IMR-90 (cell line): Measurements from ENCODE around the gene NNT. TPM values are rescaled to one million over a fixed set of nuclear protein-coding genes. Genes with fewer than 3 reads are reported as not detected.

ENCODE experiments used
- ATAC-seq: fragments of 200-7000 bp; cut with Tn5 transposase; 2 replicates; pipeline ENCODE4 v1.9.1; 2020; ENCODE audit warnings: low read depth, mild to moderate bottlenecking, moderate library complexity
- BruUV-seq: library from RNA; stranded (reverse); fragments of 400-500 nt; replicated peaks from 2 replicates; lab custom pipeline; 2021; lab: Mats Ljungman, UMichigan
- CTCF ChIA-PET: fragments of 300-600 bp; formaldehyde crosslinking; extraction: SDS; loops from one replicate; lab custom pipeline; 2021; ENCODE audit warnings: antibody characterized with exemption; lab: Yijun Ruan, JAX
- POLR2A ChIA-PET: fragments of 300-600 bp; sonication (Branson Sonifier 250); formaldehyde crosslinking; loops from one replicate; lab custom pipeline; 2022; ENCODE audit warnings: antibody characterized with exemption; ENCODE audit not compliant: unreplicated experiment; lab: Charles Lee
- DNase-seq: peaks from one replicate; pipeline ENCODE4 v3.0.0; 2013
- H2AFZ ChIP-seq: replicated peaks from 2 replicates; pipeline ENCODE3; 2013; ENCODE audit warnings: low read length, mild to moderate bottlenecking; ENCODE audit not compliant: poor library complexity
- H2AK5ac ChIP-seq: 2 replicates; pipeline ENCODE4 v1.6.1; 2013; ENCODE audit warnings: low read depth, low read length, inconsistent platforms
- H2AK9ac ChIP-seq: replicated peaks from 2 replicates; pipeline ENCODE3; 2013; ENCODE audit warnings: mild to moderate bottlenecking, low read depth, low read length, moderate library complexity; ENCODE audit not compliant: poor library complexity
- H2BK120ac ChIP-seq: 2 replicates; pipeline ENCODE4 v1.6.1; 2013; ENCODE audit warnings: low read depth, low read length, inconsistent platforms
- H2BK15ac ChIP-seq: 3 replicates; pipeline ENCODE4 v1.6.1; 2013; ENCODE audit warnings: low read depth, low read length, inconsistent platforms
- H2BK20ac ChIP-seq: 2 replicates; pipeline ENCODE4 v1.6.1; 2013; ENCODE audit warnings: low read depth, mild to moderate bottlenecking, inconsistent platforms, low read length, moderate library complexity
- H2BK5ac ChIP-seq: 2 replicates; pipeline ENCODE4 v1.6.1; 2013; ENCODE audit warnings: mild to moderate bottlenecking, low read depth, low read length, inconsistent platforms; ENCODE audit not compliant: poor library complexity, severe bottlenecking
- H3K14ac ChIP-seq: replicated peaks from 2 replicates; pipeline ENCODE4 v1.6.1; 2013; ENCODE audit warnings: low read depth, low read length, inconsistent platforms
- H3K18ac ChIP-seq: 2 replicates; pipeline ENCODE4 v1.6.1; 2013; ENCODE audit warnings: low read depth, low read length, control low read depth
- H3K23ac ChIP-seq: 2 replicates; pipeline ENCODE4 v1.6.1; 2013; ENCODE audit warnings: low read depth, low read length, inconsistent platforms
- H3K27ac ChIP-seq: 2 replicates; pipeline ENCODE4 v1.5.1; 2013; ENCODE audit warnings: mild to moderate bottlenecking, control low read depth, low read length; ENCODE audit not compliant: insufficient read depth
- H3K27me3 ChIP-seq: 2 replicates; pipeline ENCODE4 v1.6.1; 2013; ENCODE audit warnings: low read length; ENCODE audit not compliant: control insufficient read depth, insufficient read depth
- H3K36me3 ChIP-seq: 2 replicates; pipeline ENCODE4 v1.6.1; 2013; ENCODE audit warnings: low read length, mixed read lengths; ENCODE audit not compliant: control insufficient read depth, insufficient read depth
- H3K4ac ChIP-seq: 2 replicates; pipeline ENCODE4 v1.6.1; 2013; ENCODE audit warnings: low read depth, low read length, inconsistent platforms
- H3K4me1 ChIP-seq: 2 replicates; pipeline ENCODE4 v1.6.1; 2013; ENCODE audit warnings: low read length, mixed read lengths; ENCODE audit not compliant: control insufficient read depth, insufficient read depth
- H3K4me2 ChIP-seq: 2 replicates; pipeline ENCODE4 v1.6.1; 2013; ENCODE audit warnings: low read depth, mild to moderate bottlenecking, control low read depth, low read length, moderate library complexity
- H3K4me3 ChIP-seq: 2 replicates; pipeline ENCODE4 v1.5.1; 2013; ENCODE audit warnings: low read depth, mild to moderate bottlenecking, control low read depth, low read length, moderate library complexity; ENCODE audit not compliant: insufficient read depth
- H3K56ac ChIP-seq: 2 replicates; pipeline ENCODE4 v1.6.1; 2013; ENCODE audit warnings: low read length, inconsistent platforms; ENCODE audit not compliant: insufficient read depth; ENCODE audit errors: extremely low read depth
- H3K79me1 ChIP-seq, 2 experiments: 2 replicates each; pipeline ENCODE4 v1.6.1; 2013; ENCODE audit warnings: low read length in 2 of 2, inconsistent platforms in 1 of 2, low read depth in 1 of 2
- H3K9ac ChIP-seq: 2 replicates; pipeline ENCODE4 v1.6.1; 2013; ENCODE audit warnings: low read depth, low read length, control low read depth
- H3K9me1 ChIP-seq: 2 replicates; pipeline ENCODE4 v1.6.1; 2013; ENCODE audit warnings: low read length, inconsistent platforms; ENCODE audit not compliant: insufficient read depth
- H3K9me3 ChIP-seq: 2 replicates; pipeline ENCODE4 v1.6.1; 2013; ENCODE audit warnings: low read length; ENCODE audit not compliant: control insufficient read depth, insufficient read depth
- H4K20me1 ChIP-seq: 2 replicates; pipeline ENCODE4 v1.6.1; 2013; ENCODE audit warnings: low read length, inconsistent platforms; ENCODE audit not compliant: insufficient read depth
- H4K5ac ChIP-seq: 2 replicates; pipeline ENCODE4 v1.6.1; 2013; ENCODE audit warnings: mild to moderate bottlenecking, low read depth, low read length, control low read depth
- H4K8ac ChIP-seq, 2 experiments: 2 replicates each; pipeline ENCODE4 v1.6.1; 2013; ENCODE audit warnings: low read depth in 2 of 2, low read length in 2 of 2, control low read depth in 1 of 2, inconsistent platforms in 1 of 2
- H4K91ac ChIP-seq: 2 replicates; pipeline ENCODE4 v1.6.1; 2013; ENCODE audit warnings: low read depth, low read length, inconsistent platforms; ENCODE audit not compliant: insufficient read depth
- BHLHE40 ChIP-seq: fragments of 150-350 bp; IDR thresholded peaks from 2 replicates; pipeline ENCODE4 v1.6.1; 2016; ENCODE audit warnings: mild to moderate bottlenecking, low read depth, low read length
- CEBPB ChIP-seq: IDR thresholded peaks from 2 replicates; pipeline ENCODE4 v1.6.1; 2012; ENCODE audit warnings: low read depth, low read length, improper control_type of control experiment
- CHD1 ChIP-seq: IDR thresholded peaks from 2 replicates; pipeline ENCODE4 v1.6.1; 2012; ENCODE audit warnings: low read depth, low read length, improper control_type of control experiment
- ELK1 ChIP-seq: fragments of 150-350 bp; IDR thresholded peaks from 2 replicates; pipeline ENCODE4 v1.6.1; 2016; ENCODE audit warnings: low read depth, mild to moderate bottlenecking, low read length, moderate library complexity, borderline replicate concordance
- FOS ChIP-seq: fragments of 150-350 bp; IDR thresholded peaks from 2 replicates; pipeline ENCODE4 v1.6.1; 2016; ENCODE audit warnings: low read depth, low read length
- MAFK ChIP-seq: IDR thresholded peaks from 2 replicates; pipeline ENCODE4 v1.6.1; 2012; ENCODE audit warnings: low read depth, low read length, improper control_type of control experiment
- MAZ ChIP-seq: IDR thresholded peaks from 2 replicates; pipeline ENCODE4 v1.6.1; 2012; ENCODE audit warnings: low read depth, mild to moderate bottlenecking, low read length, improper control_type of control experiment, moderate library complexity, borderline replicate concordance
- RAD21 ChIP-seq: IDR thresholded peaks from 2 replicates; pipeline ENCODE4 v1.6.1; 2012; ENCODE audit warnings: low read length, improper control_type of control experiment
- SMC3 ChIP-seq: fragments of 150-350 bp; IDR thresholded peaks from 2 replicates; pipeline ENCODE4 v1.6.1; 2016; ENCODE audit warnings: low read depth, mild to moderate bottlenecking, antibody characterized with exemption, low read length, moderate library complexity
- WGBS, 2 experiments: methylation state at CpG; one replicate each; pipeline versions ENCODE4 v1.1.5 to v1.1.7; 2013; ENCODE audit warnings: missing lambda C conversion rate in 2 of 2; ENCODE audit not compliant: insufficient read length in 1 of 2; ENCODE audit errors: extremely low coverage in 2 of 2; 5-methylcytosine and 5-hydroxymethylcytosine counted together
- dilution Hi-C: fragments of 300-500 bp; cut with HindIII; formaldehyde crosslinking; loops from one replicate; pipeline ENCODE4 v1.14.3; 2018; ENCODE audit warnings: low sequenced_read_pairs; ENCODE audit not compliant: unreplicated experiment
- in situ Hi-C: fragments of 300-500 bp; cut with MboI; formaldehyde crosslinking; loops from 3 replicates; pipeline ENCODE4 v1.14.3; 2019; ENCODE audit warnings: low sequenced_read_pairs, inconsistent platforms, mixed read lengths
- intact Hi-C: fragments of 100-400 bp; cut with micrococcal nuclease; formaldehyde crosslinking; loops from 2 replicates; pipeline ENCODE4 v1.10.0; 2022
- polyA plus RNA-seq, 3 experiments: library from polyadenylated mRNA; depleted of rRNA; stranded (reverse); fragments of >200 nt; gene quantifications; 2 replicates each; pipeline ENCODE4 v1.2.3, GENCODE V29; 2012; ENCODE audit warnings: low replicate concordance in 1 of 3
- total RNA-seq: library from RNA; depleted of rRNA; stranded (reverse); fragments of >200 nt; gene quantifications from 2 replicates; pipeline ENCODE4 v1.2.3, GENCODE V29; 2012

Gene NNT
- total and polyA plus RNA-seq, 2 of the 4 experiments (the other 2 are of a cell fraction) = 23.1 to 57.2 TPM

- Histone ChIP-seq H3K27me3 (no peaks in the 10 kb centered on the region), H3K27ac (no peak overlapping the region), H3K4me1 (no peaks in the 10 kb centered on the region), H4K5ac (no peak overlapping the region), H3K9me1 (no peaks in the 10 kb centered on the region), H2BK15ac (no peak overlapping the region), H2BK5ac (no peak overlapping the region), H2BK20ac (no peak overlapping the region), H2AK9ac (no peak overlapping the region), H3K56ac (no peak overlapping the region), H3K4me2 (no peak overlapping the region), H3K4me3 (no peak overlapping the region), H4K8ac (no peak overlapping the region), H3K9me3 (no peaks in the 10 kb centered on the region), H3K23ac (no peak overlapping the region), H4K20me1 (no peaks in the 10 kb centered on the region), H2BK120ac (no peak overlapping the region), H3K36me3 (peaks cover 13% of the 10 kb centered on the region), H3K79me1 (peaks cover 3 to 5% of the 10 kb centered on the region in 2 experiments; a peak in 1 of 4 replicates), H3K9ac (no peak overlapping the region), H3K18ac (no peak overlapping the region), H3K4ac (no peak overlapping the region), H3K14ac (no peak overlapping the region), H4K91ac (no peak overlapping the region), H2AFZ (no peak overlapping the region), H2AK5ac (no peak overlapping the region)
- ChIA-PET CTCF (no interaction called here), POLR2A (no interaction called here)
- intact Hi-C loops = no loop called here
- WGBS, 2 experiments = no CpG with 5 or more reads among the region's 5 CpGs
- no peak for TF ChIP-seq CHD1
- no peak for TF ChIP-seq MAZ
- no peak for TF ChIP-seq MAFK
- no peak for TF ChIP-seq RAD21
- TF ChIP-seq CEBPB = no peak
- no peak for TF ChIP-seq SMC3
- TF ChIP-seq FOS = no peak
- no peak for TF ChIP-seq BHLHE40
- no peak for TF ChIP-seq ELK1
- BruUV-seq = no TSS peak
- DNase-seq = no peak
- dilution Hi-C loops = no loop called here
- ATAC-seq = no peak
- in situ Hi-C loops = no loop called here
Measured at GRCh38 chr5:43615445-43616184, 12.6 kb downstream of the NNT start.
